GM19395 (cell line): ENCODE data around the gene RBP2.

ENCODE experiments used
- ATAC-seq: cut with Tn5 transposase; IDR thresholded peaks from one replicate; pipeline ENCODE4 v1.9.1; 2021; ENCODE audit warnings: mild to moderate bottlenecking, moderate library complexity; ENCODE audit not compliant: unreplicated experiment

The RBP2 gene

DNA sequence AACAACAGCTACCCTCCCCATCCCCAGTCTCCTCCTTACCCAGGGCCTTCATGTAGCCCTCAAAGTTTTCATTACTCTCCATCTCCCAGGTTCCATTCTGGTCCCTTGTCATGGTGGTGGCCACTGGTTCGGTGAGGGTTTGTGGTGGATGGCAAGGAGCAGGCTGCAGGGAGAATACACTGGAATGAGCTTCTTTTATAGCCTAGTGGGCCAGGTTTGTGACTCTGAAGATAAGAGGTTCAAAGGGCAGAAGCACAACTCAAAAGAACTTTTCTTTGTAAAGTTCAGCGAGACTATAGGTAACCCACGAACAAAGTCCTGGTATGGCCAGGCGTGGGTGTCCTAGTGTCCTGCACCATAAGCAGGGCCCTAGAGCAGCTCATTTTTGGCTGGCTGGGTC lies at the start of gene RBP2:
TSS of gene RBP2 (minus strand) at position 169 of the 400 bp plus-strand sequence. CDS start at position 112, 57 bp downstream.
- no peak for ATAC-seq

DNA sequence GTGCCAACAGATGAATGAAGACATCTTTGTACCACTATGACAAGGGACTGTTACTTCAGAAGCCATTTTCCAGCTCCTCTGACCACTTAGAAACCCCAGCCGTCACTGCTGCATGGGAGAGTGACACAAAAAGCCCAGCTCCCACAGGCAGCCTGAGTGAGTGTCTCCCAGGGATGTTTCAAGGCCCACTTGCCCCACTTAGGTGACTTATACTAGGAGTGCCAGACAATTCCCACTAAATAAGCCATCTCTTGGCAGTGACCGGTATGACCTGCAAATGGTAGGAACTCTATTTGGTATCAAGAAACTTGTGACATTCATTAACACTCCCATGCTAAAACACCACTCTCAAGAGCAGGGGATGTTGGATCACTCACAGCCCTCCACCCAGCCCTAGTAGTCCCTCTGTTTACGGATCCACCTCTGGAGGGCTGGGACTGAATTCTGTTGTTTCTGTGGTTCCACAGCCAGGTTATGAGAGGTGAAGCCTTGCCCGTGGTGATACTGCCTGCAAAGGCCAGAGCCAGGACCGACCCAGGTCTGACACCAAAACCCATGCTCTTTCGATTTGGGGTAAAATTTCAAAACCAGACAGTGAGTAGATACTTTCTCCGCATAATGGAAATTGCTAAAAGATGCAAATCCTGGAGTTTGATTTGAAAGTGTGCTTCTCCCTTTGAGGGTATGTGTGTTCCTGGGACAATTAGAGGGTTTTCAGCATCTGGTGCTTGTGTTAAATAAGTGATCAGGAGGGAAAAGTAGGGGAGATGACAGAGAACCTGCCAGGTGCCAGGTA lies 48.7 kb upstream of the RBP2 start:
- ATAC-seq, result no peak

DNA sequence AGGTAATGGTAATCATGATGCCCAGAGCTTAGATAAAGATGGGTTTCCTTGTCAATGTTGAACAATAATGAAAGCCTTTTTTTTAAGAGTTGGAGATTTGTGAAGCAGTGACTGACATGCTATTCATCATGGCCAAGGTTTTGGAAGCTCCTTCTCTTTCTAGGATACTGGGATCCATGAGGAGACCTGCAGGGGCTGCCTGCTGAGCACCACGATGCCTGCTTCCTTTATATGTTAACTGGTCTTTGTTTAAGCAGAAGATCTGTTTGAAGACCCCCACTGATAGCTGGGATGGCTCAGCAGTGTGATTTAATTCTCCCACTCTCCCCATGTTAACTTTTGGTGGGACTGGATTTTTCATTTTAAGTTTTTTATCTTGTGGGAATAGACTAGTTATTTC lies 47.4 kb upstream of the RBP2 start:
- ATAC-seq, result no peak

DNA sequence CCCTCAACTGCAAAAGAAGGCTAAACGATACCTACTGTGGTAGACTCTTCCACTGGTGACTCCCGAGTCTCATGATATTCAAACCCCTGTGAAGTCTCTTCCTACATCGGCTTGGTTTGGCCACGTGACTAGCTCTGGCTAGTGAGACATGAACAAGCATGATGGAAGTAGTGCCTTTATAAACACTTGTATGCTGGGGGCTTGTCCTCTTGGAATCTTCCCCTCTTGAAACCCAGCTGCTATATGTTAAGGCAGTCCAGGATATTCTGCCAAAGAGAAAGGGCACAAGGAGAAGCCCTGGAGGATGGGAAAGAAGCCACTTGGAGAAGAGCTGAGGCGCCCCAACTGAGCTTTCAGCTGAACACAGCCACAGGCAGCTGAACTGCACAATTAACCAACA lies 46.9 kb upstream of the RBP2 start:
- no peak for ATAC-seq

DNA sequence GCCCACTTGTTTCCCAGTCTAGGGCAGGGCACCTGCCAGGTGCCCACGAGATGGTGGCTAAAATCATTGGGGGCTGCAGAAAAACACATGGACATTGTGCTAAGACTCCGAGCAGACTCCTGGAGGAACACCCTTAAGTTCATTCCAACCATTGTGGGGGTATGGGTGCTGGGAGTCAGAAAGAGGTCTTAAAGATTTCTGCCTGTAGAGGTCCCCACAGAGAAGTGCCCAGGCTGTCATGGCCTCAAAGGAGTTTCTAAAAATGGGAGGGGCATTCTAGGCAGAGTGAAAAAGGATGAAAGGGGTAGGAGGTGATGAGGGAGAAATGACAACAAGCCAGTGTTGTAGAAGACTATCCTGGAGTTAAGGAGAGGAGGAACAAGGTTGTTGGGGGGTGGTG lies 46.1 kb upstream of the RBP2 start:
- ATAC-seq, result no peak

DNA sequence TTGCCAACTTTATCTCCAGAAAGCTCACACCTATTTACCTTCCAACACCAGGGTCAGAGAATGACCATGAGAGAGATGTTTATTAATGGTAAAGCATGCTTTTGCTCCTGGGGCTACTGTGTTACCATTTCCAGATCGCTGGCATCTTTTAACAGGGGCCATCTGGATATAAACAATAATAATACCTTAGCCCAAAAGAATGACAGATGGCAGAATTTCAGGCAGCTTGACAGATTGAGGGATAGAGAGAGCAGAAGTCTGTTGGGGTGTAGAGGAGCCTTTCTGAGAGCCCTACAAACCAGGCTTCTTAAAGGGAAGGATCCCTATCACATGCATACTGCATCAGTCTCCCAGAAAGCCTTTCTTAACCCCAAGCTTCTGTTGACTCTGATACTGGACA lies 45.5 kb upstream of the RBP2 start:
- no peak for ATAC-seq

DNA sequence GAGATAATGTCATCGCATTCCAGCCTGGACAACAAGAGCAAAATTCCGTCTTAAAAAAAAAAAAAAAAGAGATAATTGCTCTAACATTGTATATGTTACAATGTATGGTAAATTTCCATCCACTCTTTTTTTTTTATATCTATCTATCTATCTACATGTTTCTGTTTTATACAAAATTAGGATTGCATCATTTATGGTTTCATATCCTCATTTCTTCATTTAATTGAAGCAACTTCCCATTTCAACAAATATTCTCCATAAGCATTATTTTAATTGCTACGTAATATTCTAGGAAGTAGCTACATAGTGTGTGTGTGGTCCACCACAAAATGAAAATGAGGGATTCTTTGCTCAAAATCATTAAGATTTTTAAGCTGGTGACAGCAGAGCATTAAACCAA lies 44.8 kb upstream of the RBP2 start:
- no peak for ATAC-seq

DNA sequence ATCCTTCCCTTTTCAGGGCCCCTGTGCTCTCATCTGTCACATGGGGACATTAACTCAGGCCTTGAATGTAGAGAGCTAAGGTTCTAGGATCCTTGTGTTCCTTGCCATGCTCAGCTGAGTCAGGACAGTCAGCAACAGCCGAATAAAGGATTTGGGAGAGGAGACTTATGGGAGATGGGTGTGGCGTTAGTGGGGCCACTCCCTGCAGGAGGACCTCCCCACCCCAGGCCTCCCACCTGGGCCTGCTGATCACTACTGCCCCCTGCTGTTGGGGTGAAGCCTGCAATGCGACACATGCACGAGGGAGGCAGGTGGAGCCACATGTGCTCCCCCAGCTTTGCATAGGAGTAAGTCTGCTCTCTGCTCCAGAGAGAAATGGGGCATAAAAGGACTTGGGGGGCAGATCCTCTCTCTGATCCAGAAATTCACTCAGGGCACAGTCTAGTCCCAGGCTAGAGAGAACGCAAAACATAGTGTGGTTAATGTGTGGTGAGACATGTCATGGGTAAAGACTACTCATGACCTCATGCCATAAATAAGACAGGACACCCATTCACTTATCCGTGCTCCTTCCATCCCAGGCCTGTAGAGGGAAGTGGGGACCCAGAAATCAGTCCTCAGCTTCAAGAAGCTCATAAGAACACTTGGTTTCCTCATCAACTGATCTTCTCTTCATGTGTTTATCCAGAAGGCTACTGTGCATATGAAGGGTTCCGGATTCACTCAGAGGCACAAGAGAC lies 43.9 kb upstream of the RBP2 start:
- no peak for ATAC-seq

DNA sequence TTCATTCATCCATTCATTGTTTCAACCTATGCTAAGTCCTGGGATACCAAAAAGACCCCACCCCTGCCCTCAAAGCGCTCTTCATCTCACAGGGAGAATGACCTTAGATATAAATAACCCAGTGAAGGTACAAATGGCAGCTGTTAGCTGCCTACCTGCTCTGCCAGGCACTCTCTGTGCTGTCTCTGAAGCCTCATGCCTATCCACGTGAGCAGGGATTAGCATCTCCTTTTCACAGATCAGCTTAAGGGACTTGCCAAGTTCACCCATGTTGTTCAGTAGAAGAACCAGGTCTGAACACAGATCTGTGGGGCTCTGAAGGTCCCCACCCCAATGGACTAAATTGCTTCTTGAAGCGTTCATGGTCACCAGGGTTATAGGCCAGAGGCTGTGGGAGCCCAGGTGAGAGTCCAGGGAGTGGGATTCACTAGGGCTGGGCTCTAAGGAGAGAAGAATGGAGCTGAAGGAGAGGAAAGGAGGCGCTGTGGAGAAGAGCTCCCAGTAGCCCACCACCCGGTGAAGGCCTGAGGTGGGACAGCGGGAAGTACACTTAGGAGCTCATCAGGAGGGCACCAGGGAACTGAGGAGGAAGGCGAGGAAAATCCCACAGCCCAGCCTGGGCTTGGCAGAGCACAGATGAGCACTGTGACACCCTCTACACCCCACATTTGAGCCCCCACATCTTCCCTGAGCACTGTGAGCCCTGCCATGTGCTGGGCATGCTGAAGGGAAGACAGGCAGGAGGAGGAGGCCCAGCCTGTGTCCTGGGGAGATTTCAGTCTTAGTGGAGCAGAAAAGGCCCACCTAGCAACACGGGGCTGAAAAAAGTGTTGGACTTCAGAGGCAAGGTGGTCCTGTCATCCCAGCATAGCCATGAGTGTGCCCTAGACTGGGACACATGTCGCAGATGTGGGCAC lies 42.9 kb upstream of the RBP2 start:
- no peak for ATAC-seq

DNA sequence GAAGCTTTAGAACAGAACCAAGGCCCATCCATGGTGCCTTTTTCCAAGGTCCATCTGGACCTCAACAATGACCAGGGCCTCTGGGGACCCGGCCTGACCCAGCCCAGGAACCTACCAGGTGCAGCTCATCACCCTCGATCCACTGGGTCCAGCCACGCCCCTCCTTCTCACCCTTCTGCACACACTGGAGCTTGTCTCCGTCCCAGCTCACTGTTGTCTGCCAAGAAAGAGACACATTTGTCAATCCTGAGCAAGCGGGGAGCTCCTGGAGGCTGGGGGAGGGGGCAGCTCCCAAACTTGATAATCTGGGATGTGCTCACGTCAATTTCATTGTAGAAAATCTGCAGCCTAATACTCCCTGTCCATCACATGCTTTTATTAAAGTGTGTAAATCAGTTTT lies 42.0 kb upstream of the RBP2 start:
- ATAC-seq, result no peak

DNA sequence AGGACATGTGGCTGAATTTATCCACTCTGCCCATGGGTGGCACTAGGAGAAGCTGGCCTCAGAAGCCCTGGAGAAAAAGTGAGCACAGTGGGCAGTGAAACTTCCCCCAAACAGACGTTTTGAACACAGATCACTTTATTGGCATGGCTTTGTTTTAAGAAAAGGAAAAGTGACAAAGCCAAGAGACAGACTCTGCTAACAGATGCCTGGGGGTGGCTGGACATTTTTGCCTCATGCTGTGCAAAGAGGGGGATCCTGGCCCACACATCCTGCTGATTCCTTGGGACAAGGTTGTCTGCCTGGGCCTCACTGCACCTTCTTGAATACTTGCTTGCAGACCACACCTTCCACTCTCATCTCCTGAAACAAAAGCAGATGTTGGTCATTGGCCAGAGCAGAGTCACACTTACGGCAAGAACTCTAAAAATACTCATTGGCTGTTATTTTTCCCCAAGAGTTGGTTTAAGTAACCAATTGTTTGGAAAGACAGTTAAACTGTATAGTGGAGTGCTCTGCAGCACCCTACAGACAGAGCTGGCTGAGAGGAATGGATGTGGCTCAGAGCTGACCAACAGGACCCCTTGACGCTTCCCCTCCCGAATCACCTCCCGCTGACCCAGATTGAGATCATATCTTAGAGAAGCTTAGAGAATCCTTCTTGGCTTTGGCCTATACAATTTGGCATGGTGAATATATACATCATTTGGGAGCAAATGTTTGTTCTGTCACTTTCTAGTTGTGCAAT lies 41.2 kb upstream of the RBP2 start:
- no peak for ATAC-seq

DNA sequence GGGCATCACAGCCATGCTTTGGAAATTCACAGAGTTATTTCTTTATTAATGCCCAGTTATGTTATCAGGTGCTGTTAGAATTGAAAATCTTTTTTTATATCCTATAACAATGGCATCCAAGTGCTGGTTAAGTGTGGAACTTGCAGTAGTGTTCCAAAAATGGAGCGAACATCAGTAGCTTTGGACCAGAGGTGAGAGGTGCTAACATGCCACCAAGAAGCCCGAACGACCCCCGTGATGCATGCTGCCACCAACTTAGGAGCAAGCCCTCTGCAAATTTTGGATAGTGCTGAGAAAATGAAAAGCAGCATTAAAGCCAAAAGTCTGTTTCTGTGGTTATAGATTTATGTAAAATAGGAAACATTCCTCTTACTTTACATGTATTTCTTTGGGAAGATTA lies 38.4 kb upstream of the RBP2 start:
- ATAC-seq, result no peak

DNA sequence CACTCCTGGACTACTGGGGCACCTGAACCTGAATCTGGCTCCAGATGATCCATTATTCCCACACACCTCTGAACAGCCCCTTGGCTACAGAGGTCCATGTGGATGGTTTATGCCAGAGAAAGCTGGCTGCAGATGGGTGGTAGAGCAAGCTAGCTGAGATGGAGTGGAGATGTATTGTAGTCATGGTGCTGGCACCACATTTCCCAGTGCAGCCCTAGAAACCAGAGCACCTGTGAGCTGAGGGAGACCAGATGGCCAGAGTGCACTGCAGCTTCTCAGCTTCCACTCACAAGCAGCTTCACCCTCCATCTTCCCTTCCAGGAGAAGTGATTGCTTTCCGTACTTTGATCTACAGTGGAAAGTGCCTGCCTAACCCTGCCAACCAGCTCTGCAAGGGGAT lies 33.3 kb upstream of the RBP2 start:
- ATAC-seq, result no peak

DNA sequence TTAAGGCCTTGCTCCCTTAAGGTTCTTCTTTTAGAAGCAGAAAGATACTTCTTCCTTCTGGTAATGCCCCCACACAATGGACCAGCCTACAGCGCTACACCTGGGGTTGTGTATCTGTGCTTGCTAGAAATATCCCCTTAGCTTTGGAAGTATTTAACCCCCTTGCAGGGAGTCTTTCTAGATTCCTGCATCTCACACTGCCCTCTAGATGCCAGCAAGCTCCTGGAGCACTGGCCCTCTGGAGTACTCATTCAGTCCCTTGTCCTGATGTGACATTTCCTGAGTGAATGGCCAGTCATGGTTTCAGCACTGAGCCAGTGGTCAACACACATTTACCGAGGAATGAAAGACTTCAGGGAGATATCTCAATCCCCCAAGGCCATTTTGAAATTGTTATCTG lies 30.4 kb upstream of the RBP2 start:
- no peak for ATAC-seq

DNA sequence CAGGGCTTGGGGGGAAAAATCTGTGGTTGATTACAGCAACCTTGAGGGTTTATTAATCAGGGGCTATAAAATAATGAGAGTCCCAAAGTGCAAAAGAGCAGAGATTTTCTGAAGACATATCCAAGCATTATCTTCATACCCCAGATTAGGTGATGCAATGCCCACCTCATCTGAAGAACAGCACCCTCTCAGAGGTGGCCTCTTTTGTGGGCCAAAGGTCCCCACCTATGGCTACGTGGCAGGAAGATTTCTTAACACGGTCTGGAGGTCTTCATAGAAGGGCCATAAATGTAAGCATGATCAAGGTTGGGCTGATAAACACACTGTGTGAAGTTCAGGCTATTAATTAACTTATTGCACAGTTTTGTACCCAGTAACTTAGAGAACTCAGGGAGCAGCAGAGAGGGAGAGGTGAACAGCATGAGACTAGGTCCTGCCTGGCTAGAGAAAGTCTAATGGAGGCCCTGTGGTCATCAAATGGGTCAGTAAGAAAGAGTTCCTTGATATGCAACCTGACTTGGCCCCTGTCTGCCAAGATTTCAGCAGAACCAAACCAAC lies 29.6 kb upstream of the RBP2 start:
- ATAC-seq, result no peak

DNA sequence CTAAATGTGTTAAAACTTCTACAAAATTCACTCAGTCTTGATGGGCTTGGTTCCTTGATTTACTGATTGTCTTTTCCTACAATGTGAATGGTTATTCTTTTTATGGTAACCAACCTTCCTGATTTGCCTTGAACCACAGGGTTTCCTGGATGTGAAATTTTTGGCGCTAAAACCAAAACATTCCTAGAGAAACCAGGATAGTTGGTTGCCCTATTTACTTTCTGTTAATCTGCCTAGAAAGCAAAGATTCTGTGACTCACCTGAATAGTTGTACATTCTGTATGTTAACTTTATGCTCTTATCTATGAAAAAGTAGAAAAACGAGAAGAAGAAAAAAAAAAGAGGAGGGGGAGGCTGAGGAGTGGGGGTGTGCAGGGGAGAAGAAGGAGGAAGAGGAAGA lies 23.2 kb upstream of the RBP2 start:
- ATAC-seq, result no peak

DNA sequence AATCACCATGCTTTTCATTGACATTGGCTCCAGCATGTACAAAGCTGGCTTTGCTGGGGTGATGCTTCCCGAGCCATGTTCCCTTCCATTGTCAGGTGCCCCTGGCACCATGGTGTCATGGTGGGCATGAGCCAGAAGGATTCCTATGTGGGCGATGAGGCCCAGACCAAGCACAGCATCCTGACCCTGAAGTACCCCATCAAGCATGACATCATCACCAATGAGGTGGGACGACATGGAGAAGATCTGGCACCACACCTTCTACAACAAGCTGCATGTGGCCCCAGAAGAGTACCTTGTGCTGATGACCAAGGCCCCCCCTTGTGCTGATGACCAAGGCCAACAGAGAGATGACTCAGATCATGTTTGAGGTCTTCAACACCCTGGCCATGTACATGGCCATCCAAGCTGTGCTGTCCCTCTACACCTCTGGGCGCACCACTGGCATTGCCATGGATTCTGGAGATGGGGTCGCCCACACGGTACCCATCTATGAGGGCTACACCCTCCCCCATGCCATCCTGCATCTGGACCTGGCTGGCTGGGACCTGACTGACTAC lies 17.6 kb upstream of the RBP2 start:
- no peak for ATAC-seq

DNA sequence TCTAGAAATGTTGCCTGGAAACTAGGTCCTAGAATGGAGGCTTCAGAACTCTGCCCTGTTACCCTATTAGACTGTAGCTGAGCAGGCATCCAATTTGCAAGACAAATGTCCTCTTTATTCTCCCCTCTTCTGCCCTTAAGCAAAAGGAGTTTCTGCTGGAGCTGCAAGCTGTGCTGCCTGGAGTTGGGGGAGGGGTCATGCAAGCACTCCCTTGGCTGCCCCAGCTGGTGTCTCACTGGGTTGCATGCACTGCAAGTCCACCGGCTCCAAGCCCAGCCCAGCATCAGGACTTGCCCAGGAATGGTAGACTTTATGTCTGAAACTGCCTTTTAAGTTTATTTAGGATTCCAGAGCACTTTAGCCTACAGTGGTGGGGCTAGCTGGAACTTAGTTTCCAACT lies 15.7 kb upstream of the RBP2 start:
- ATAC-seq, result no peak

DNA sequence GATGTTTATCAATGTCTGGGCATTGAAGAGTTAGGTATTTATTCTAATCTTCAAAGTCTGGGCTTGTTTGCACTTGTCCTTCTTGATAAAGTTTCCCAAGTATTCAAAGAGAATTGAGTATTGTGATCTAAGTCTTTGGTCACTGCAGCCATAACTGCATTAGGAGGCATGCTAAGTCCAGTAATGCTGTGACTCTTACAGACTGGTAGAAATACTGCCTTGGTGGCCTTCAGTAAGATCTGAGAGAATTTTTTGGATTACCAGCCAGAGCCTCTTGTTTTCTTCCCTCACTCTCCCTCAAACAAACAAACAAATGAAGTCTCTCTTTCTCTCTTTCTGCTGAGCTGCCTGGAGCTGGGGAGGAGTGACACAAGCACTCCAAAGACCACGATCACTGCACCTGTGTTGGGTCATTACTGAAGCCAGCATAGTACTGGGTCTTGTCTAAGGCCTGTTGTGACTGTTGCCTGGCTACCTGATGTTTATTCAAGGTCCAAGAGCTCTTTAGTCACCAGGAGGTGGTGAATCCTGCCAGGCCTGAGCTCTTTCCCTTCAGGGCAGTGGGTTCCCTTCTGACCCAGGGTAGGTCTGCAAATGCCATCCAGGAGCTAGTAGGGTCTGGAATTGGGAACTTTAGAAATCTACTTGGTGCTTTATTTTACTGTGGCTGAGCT lies 14.8 kb upstream of the RBP2 start:
- no peak for ATAC-seq

DNA sequence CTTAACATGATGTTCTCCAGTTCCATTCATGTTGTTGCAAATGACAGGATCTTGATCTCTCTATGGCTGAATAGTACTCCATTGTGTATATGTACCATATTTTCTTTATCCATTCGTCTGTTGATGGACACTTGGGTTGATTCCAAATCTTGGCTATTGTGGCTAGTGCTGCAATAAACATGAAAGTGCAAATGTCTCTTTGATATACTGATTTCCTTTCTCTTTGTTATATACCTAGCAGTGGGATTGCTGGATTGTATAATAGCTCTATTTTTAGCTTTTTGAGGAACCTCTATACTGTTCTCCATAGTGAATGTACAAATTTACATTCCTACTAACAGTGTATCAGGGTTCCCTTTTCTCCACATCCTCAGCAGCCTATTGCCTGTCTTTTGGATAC lies 5.9 kb upstream of the RBP2 start:
- ATAC-seq, result no peak
